HepG2 (cell line): ENCODE results near the gene LMX1B. TPM values are rescaled to one million over a fixed set of nuclear protein-coding genes. Genes with fewer than 3 reads are reported as not detected.

ENCODE experiments used
- ATAC-seq: fragments of 200-7000 bp; cut with Tn5 transposase; 3 replicates; pipeline ENCODE4 v1.9.1; 2020; ENCODE audit warnings: mild to moderate bottlenecking, moderate library complexity
- BruUV-seq: library from RNA; stranded (reverse); fragments of 400-500 nt; replicated peaks from 2 replicates; lab custom pipeline; 2021; lab: Mats Ljungman, UMichigan
- CTCF ChIA-PET: fragments of 300-600 bp; formaldehyde crosslinking; extraction: SDS; loops from one replicate; lab custom pipeline; 2021; ENCODE audit warnings: low total read pairs, inconsistent platforms, low intra/inter-chr PET ratio; lab: Yijun Ruan, JAX
- POLR2A ChIA-PET: fragments of 350-600 bp; sonication (Branson Sonifier 250); formaldehyde crosslinking; loops from one replicate; lab custom pipeline; 2020; ENCODE audit warnings: antibody characterized with exemption, inconsistent platforms; lab: Yijun Ruan, JAX
- DNase-seq: peaks from one replicate; pipeline ENCODE4 v3.0.0-alpha.2; 2015; ENCODE audit warnings: low spot score
- FAIRE-seq: peaks from 3 replicates; lab custom pipeline; 2011; peaks lifted over from hg19 to GRCh38; lab: Jason Lieb, UNC
- H2AFZ ChIP-seq: one replicate; pipeline ENCODE4 v1.6.1; 2011; ENCODE audit warnings: low read length, inconsistent platforms
- H3K27ac ChIP-seq: fragments of 300-600 bp; 3 replicates; pipeline ENCODE4 v1.8.0; 2011; ENCODE audit warnings: mixed run types, mild to moderate bottlenecking, mixed read lengths, low read length, inconsistent platforms; ENCODE audit not compliant: insufficient read depth; ENCODE audit errors: extremely low read length
- H3K27me3 ChIP-seq, 2 experiments: fragments of 200-600 bp in 1 of 2; 2 replicates in 1 of 2; 3 replicates in 1 of 2; pipeline versions ENCODE4 v1.6.0 to v1.8.0; 2011; ENCODE audit warnings: low read length in 2 of 2, mild to moderate bottlenecking in 2 of 2, moderate library complexity in 2 of 2, inconsistent platforms in 1 of 2; ENCODE audit not compliant: insufficient read depth in 2 of 2, control insufficient read depth in 1 of 2
- H3K36me3 ChIP-seq, 2 experiments: fragments of 200-600 bp in 1 of 2; replicated peaks in 1 of 2; 2 replicates in 1 of 2; 3 replicates in 1 of 2; pipeline versions ENCODE4 v1.5.1 to v1.8.0; 2011; ENCODE audit warnings: low read length in 2 of 2, inconsistent platforms in 1 of 2; ENCODE audit not compliant: insufficient read depth in 2 of 2, control insufficient read depth in 1 of 2
- H3K4me1 ChIP-seq: 2 replicates; pipeline ENCODE4 v1.5.1; 2012; ENCODE audit warnings: low read length, inconsistent platforms; ENCODE audit not compliant: insufficient read depth
- H3K4me2 ChIP-seq: 2 replicates; pipeline ENCODE4 v1.6.0; 2011; ENCODE audit warnings: low read depth, low read length, inconsistent platforms
- H3K4me3 ChIP-seq, 3 experiments: fragments of 200-600 bp in 1 of 3; sonication (generic), shearing (Covaris generic) in 1 of 3; replicated peaks in 1 of 3; 2 replicates each; pipeline ENCODE4 v1.5.1; 2011 to 2016; ENCODE audit warnings: low read length in 3 of 3, inconsistent platforms in 2 of 3, low read depth in 2 of 3, mild to moderate bottlenecking in 2 of 3, control low read depth in 1 of 3, mixed read lengths in 1 of 3; ENCODE audit not compliant: insufficient read depth in 1 of 3
- H3K79me2 ChIP-seq: one replicate; pipeline ENCODE4 v1.6.1; 2011; ENCODE audit warnings: low read length, inconsistent platforms; ENCODE audit not compliant: insufficient read depth
- H3K9ac ChIP-seq: 2 replicates; pipeline ENCODE4 v1.6.0; 2011; ENCODE audit warnings: mild to moderate bottlenecking, low read depth, low read length, inconsistent platforms; ENCODE audit not compliant: insufficient read depth
- H3K9me3 ChIP-seq: 2 replicates; pipeline ENCODE4 v1.5.1; 2012; ENCODE audit warnings: mild to moderate bottlenecking, low read length
- H4K20me1 ChIP-seq: 2 replicates; pipeline ENCODE4 v1.6.0; 2011; ENCODE audit warnings: inconsistent platforms, mild to moderate bottlenecking, low read length, moderate library complexity; ENCODE audit not compliant: insufficient read depth
- CCDC6 ChIP-seq: sonication (generic); formaldehyde crosslinking; IDR thresholded peaks from 2 replicates; pipeline ENCODE4 v1.8.1; 2022; ENCODE audit warnings: mild to moderate bottlenecking, missing genetic modification reagents, moderate library complexity
- GLMP ChIP-seq: sonication (generic); formaldehyde crosslinking; IDR thresholded peaks from 2 replicates; pipeline ENCODE4 v1.9.0; 2021; ENCODE audit warnings: missing genetic modification reagents, mild to moderate bottlenecking, borderline replicate concordance
- HHEX ChIP-seq: IDR thresholded peaks from 2 replicates; pipeline ENCODE4 v1.6.1; 2016; ENCODE audit warnings: control low read depth
- JARID2 ChIP-seq: sonication (generic); formaldehyde crosslinking; IDR thresholded peaks from 2 replicates; pipeline ENCODE4 v1.8.1; 2023; ENCODE audit warnings: missing genetic modification reagents, inconsistent platforms; ENCODE audit not compliant: insufficient replicate concordance
- KAT8 ChIP-seq: IDR thresholded peaks from 2 replicates; pipeline ENCODE4 v1.6.1; 2016; ENCODE audit warnings: missing genetic modification reagents, missing compliant biosample characterization
- PHF20 ChIP-seq: sonication (generic); formaldehyde crosslinking; IDR thresholded peaks from 2 replicates; pipeline ENCODE4 v1.5.0; 2020; ENCODE audit warnings: mild to moderate bottlenecking, missing genetic modification reagents
- PHF5A ChIP-seq: IDR thresholded peaks from one replicate; pipeline ENCODE4 v1.6.1; 2018; ENCODE audit warnings: low read depth, missing genetic modification reagents; ENCODE audit not compliant: unreplicated experiment
- RARA ChIP-seq: IDR thresholded peaks from 2 replicates; pipeline ENCODE4 v1.6.1; 2016; ENCODE audit warnings: missing genetic modification reagents, missing compliant biosample characterization
- ZBTB3 ChIP-seq: sonication (generic); formaldehyde crosslinking; IDR thresholded peaks from 2 replicates; pipeline ENCODE4 v1.4.0; 2020; ENCODE audit warnings: low read depth, mild to moderate bottlenecking, moderate library complexity, missing genetic modification reagents, borderline replicate concordance
- ZFP36L1 ChIP-seq: sonication (generic); formaldehyde crosslinking; IDR thresholded peaks from 2 replicates; pipeline ENCODE4 v1.8.0; 2022; ENCODE audit warnings: mild to moderate bottlenecking, missing genetic modification reagents, moderate library complexity
- ZNF142 ChIP-seq: sonication (generic); formaldehyde crosslinking; IDR thresholded peaks from 2 replicates; pipeline ENCODE4 v1.4.0; 2020; ENCODE audit warnings: missing genetic modification reagents
- ZNF414 ChIP-seq: sonication (generic); formaldehyde crosslinking; IDR thresholded peaks from 2 replicates; pipeline ENCODE4 v1.5.0; 2020; ENCODE audit warnings: missing genetic modification reagents
- ZNF44 ChIP-seq: sonication (generic); formaldehyde crosslinking; IDR thresholded peaks from 2 replicates; pipeline ENCODE4 v1.5.1; 2020; ENCODE audit warnings: mild to moderate bottlenecking, missing genetic modification reagents
- ZNF546 ChIP-seq: sonication (generic); formaldehyde crosslinking; conservative IDR thresholded peaks from 2 replicates; pipeline ENCODE4 v1.8.1; 2023; ENCODE audit warnings: mild to moderate bottlenecking, missing genetic modification reagents
- ZNF703 ChIP-seq: sonication (generic); formaldehyde crosslinking; IDR thresholded peaks from 2 replicates; pipeline ENCODE4 v1.5.1; 2020; ENCODE audit warnings: missing genetic modification reagents, mild to moderate bottlenecking, moderate library complexity, borderline replicate concordance
- ZNF780A ChIP-seq: sonication (generic); formaldehyde crosslinking; IDR thresholded peaks from 2 replicates; pipeline ENCODE4 v1.8.0; 2022; ENCODE audit warnings: mild to moderate bottlenecking, missing genetic modification reagents, moderate library complexity
- ZNF891 ChIP-seq: sonication (generic); formaldehyde crosslinking; IDR thresholded peaks from 2 replicates; pipeline ENCODE4 v1.5.0; 2020; ENCODE audit warnings: mild to moderate bottlenecking, missing genetic modification reagents
- ZSCAN20 ChIP-seq: sonication (generic); formaldehyde crosslinking; IDR thresholded peaks from 2 replicates; pipeline ENCODE4 v1.4.0; 2020; ENCODE audit warnings: missing genetic modification reagents, mild to moderate bottlenecking, borderline replicate concordance
- WGBS: methylation state at CpG from one replicate; pipeline ENCODE4 v1.1.6; 2017; ENCODE audit warnings: low lambda C conversion rate; 5-methylcytosine and 5-hydroxymethylcytosine counted together
- in situ Hi-C: cut with HindIII; loops from 2 replicates; pipeline ENCODE4 v1.10.0; 2017; ENCODE audit warnings: low pct_unique_long_range_greater_than_20kb; ENCODE audit not compliant: extremely low pct_ligation_motif_present
- intact Hi-C: fragments of 100-400 bp; cut with micrococcal nuclease; formaldehyde crosslinking; loops from one replicate; pipeline ENCODE4 v1.10.0; 2022; ENCODE audit not compliant: unreplicated experiment
- polyA plus RNA-seq, 8 experiments: library from polyadenylated mRNA; depleted of rRNA in 3 of 8; stranded (reverse) in 7 of 8; unstranded in 1 of 8; fragments of >200 nt; fragmentation: Illumina TruSeq in 4 of 8; extraction: Trizol in 4 of 8; gene quantifications; 2 replicates each; pipeline versions ENCODE4 v1.2.1 to v1.2.3, GENCODE V29; 2011 to 2016; ENCODE audit warnings: low read depth in 4 of 8, missing spikeins in 1 of 8, mixed read lengths in 1 of 8; ENCODE audit not compliant: insufficient read depth in 1 of 8
- total RNA-seq, 5 experiments: library from RNA; depleted of rRNA; stranded (reverse); fragments of >200 nt; fragmentation: Illumina TruSeq; extraction: Trizol; gene quantifications; 2 replicates each; pipeline ENCODE4 v1.2.3, GENCODE V29; 2016; ENCODE audit warnings: low read depth in 1 of 5

Gene LMX1B
- total and polyA plus RNA-seq, 2 of the 13 experiments (the other 11 are each of a cell fraction or from before 2014, with no cell fraction given), result not detected

GRCh38 chr9:126678989-126679388 is 65.3 kb downstream of the LMX1B start (continued):
- TF ChIP-seq GLMP (CRISPR knock-in tag) (no peak), ZBTB3 (no peak), PHF5A (CRISPR knock-in tag) (no peak)
- TF ChIP-seq, all 625 proteins: peak for 0

GRCh38 chr9:126681336-126681735 is 67.6 kb downstream of the LMX1B start:
- no TSS peak for BruUV-seq
- in situ Hi-C loops (no loop called here), intact Hi-C loops (no loop called here)
- TF ChIP-seq ZNF703 (CRISPR knock-in tag) (no peak), ZNF414 (CRISPR knock-in tag) (no peak), ZNF142 (no peak), RARA (CRISPR knock-in tag) (no peak), CCDC6 (CRISPR knock-in tag) (no peak), ZNF780A (CRISPR knock-in tag) (no peak), ZNF891 (CRISPR knock-in tag) (no peak), ZFP36L1 (CRISPR knock-in tag) (no peak), PHF20 (CRISPR knock-in tag) (no peak), KAT8 (no peak), ZNF44 (CRISPR knock-in tag) (no peak), JARID2 (CRISPR knock-in tag) (no peak), ZSCAN20 (CRISPR knock-in tag) (no peak), HHEX (CRISPR knock-in tag) (no peak), ZNF546 (CRISPR knock-in tag) (no peak)

More at GRCh38 chr9:126681336-126681735, 67.6 kb downstream of the LMX1B start:
- no peak for DNase-seq
- FAIRE-seq, result no peak
- no peak overlapping the region for H2AFZ ChIP-seq
- POLR2A ChIA-PET, result no interaction called here
- no peak overlapping the region for H3K4me3 ChIP-seq
- CTCF ChIA-PET, result no interaction called here
- no peaks in the 10 kb centered on the region for H3K36me3 ChIP-seq
- no peak for ATAC-seq
- peaks cover 9 to 66% of the 10 kb centered on the region in 2 experiments; a peak in 4 of 5 replicates for H3K27me3 ChIP-seq
- H3K4me2 ChIP-seq, result no peak overlapping the region
- H4K20me1 ChIP-seq, result no peaks in the 10 kb centered on the region
- H3K4me1 ChIP-seq, result peaks cover 5% of the 10 kb centered on the region; the same call in 1 of the 2 replicates
- no peak overlapping the region for H3K9ac ChIP-seq
- H3K79me2 ChIP-seq, result no peaks in the 10 kb centered on the region
- H3K9me3 ChIP-seq, result no peaks in the 10 kb centered on the region
- H3K27ac ChIP-seq, result no peak overlapping the region
- WGBS, result 16% methylated on average over 7 of the region's 7 CpGs
